Activated CD4-positive, CD25-positive, alpha-beta regulatory T cell treated with anti-CD3 and anti-CD28 coated beads, Interleukin-2, amount 50 U/mL, for 72 hours (primary cell): ENCODE measurements around the gene SLC5A4.

Experiments
- DNase-seq: peaks from one replicate; pipeline ENCODE4 v3.0.0; 2021

Gene SLC5A4

DNA sequence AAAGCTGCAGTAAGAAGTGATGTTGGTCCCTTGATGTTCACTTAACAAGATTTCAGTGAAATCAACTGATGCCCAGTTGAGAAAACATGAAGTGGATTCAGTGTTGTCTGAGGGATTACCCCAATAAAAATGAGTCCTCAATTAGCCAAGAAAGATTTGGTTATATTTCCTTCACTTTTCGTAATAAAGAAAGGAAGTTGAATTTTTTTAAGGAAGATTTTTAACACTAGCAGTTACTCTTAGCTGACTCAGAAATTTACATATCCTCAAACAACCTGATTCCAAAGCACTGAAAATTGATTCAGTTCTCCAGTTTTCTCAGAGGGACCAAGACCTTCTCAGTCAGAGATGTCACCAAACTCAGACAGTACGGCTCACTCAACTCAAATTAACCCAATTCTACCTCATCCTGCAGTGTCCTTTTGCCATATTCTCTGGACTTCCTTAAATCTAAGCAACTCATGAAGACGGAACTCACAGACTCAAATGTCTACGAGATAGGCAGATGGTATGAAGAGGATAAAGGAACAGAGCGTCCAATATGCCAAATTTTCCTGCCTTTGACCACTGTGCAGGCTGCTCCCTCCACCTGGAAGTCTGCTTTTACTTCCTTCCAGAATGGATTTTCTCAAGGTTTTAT lies 22.8 kb downstream of the SLC5A4 start:
- DNase-seq = no peak

GRCh38 chr22:32226326-32227104 lies 28.6 kb downstream of the SLC5A4 start:
- DNase-seq = no peak

GRCh38 chr22:32222991-32223390 lies 32.2 kb downstream of the SLC5A4 start:
- DNase-seq = no peak

GRCh38 chr22:32219026-32219425 lies 36.1 kb downstream of the SLC5A4 start:
- DNase-seq = no peak

DNA sequence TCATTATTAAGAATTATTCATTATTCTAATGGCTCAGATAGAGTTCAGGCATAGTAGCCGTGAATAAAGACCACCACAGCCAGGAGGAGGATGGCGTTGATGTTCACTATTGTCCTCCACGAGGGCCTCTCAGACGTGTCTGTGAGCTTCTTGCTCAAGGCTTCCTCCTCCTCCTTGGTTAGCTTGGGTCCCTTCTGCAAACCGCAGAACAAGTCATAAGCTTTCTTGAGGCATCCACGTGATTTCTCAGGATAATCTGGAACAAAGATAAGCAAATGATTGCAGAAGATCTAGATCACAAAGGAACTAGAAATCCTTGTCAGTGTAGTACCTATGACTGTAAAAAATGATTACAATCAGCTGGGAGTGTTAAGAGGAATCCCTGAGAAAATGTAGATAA lies 36.7 kb downstream of the SLC5A4 start:
- DNase-seq = no peak

DNA sequence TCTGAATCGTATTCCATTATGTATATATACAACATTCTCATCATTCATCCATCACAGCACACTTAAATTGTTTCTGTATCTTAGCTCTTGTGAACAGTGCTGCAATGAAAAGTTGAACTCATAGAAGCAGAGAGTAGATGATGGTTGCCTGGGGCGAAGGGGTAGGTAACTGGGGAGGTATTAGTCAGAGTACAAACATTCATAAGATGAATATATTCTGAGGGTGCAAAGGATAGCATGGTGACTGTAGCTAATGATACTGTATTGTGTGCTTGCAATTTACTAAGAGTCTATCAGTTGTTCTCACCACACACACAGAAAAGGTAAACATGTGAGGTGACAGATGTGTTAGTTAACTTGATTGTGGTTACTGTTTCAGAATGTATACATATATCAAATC lies 37.7 kb downstream of the SLC5A4 start:
- no peak for DNase-seq

DNA sequence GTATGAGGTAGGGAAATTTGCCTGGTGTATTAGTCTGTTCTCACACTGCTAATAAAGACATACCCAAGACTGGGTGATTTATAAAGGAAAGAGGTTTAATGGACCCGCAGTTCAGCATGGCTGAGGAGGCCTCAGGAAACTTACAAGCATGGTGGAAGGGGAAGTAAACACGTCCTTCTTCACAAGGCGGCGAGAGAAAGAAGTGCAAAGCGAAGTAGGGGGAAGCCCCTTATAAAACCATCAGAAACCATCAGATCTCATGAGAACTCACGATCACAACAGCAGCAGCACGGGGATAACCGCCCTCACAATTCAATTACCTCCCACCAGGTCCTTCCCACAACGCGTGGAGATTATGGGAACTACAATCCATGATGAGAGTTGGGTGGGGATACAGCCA lies 38.2 kb downstream of the SLC5A4 start:
- no peak for DNase-seq

GRCh38 chr22:32211011-32211410 lies 44.1 kb downstream of the SLC5A4 start:
- DNase-seq = no peak

GRCh38 chr22:32208681-32209080 lies 46.5 kb downstream of the SLC5A4 start:
- no peak for DNase-seq

GRCh38 chr22:32207971-32208480 lies 47.1 kb downstream of the SLC5A4 start:
- DNase-seq = no peak

GRCh38 chr22:32206774-32207758 lies 48.1 kb downstream of the SLC5A4 start:
- no peak for DNase-seq

DNA sequence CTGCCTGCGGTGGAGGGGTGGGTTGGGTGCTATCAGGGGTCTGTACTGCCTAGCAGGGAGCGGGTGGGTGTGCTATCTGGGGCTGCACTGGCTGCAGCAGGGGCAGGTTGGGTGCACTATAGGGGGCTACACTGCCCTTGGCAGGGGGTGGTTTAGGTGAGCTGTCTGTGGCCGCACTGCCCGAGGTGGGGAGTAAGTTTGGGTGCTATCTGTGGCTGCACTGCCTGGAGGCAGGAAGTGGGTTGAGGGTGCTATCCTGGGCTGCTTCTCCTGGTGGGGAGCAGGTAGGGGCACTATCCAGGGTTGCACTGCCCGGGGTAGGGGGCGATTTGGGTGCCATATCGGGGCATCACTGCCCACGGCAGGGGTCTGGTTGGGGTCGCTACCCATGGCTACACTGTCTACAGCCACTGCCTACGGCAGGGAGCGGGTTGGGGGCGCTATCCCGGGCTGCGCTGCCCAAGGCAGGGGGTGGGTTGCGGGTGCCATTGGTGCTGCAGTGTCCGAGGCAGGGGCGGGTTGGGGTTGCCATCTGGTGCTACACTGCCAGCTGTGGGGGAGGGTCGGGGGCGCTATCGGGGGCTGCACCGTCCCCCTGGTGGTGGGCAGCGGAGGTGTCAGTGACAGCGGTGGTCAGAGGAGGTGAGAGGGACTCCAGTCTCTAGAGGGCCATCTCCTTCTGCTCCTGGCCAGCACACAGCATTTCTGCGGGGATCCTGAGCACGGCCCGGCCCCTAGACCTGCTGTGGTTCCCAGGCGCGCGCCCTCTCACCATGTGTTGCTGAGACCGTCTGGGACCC lies 49.0 kb downstream of the SLC5A4 start:
- no peak for DNase-seq

GRCh38 chr22:32204856-32205722 lies 50.1 kb downstream of the SLC5A4 start, which contains the start of gene RFPL2:
RFPL2 (minus strand) TSS chr22:32205073; CDS start chr22:32202451, 2,622 bp downstream.
- DNase-seq = peak; percentile 57

DNA sequence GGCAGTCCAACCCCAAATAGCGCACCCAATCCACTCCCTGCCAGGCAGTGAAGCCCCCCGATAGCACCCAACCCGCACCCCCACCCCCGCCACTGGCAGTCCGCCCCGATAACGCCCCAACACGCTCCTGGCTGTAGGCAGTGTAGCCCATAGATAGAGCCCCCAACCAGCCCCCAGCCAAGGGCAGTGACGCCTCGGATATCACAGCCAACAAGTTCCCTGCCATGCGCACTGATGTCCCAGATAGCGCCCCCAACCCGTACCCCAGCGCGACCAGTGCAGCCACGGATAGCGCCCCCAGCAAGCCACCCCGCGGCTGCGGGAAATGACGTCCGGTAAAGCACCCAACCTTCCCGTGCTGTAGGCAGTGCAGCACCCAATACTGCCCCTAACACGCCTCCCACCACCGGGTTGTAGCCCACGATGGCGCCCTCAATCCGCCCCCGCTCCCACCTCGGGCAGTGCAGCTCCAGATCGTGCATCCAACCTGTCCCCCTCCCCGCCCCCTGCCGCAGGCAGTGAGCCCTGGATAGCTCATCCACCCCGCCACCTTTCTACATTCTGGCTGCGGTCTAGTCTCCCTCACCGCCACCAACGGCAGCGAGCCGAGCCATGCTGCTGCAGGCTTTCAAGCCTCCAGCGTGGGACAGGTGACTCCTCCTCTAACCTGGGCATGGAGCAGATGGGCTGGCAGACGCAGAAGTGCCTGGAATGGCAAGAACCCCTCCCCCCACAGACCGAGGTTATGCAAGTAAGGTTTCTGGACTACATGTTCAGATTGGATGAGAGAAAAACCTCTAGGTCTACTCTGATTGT lies 50.9 kb downstream of the SLC5A4 start:
- no peak for DNase-seq

DNA sequence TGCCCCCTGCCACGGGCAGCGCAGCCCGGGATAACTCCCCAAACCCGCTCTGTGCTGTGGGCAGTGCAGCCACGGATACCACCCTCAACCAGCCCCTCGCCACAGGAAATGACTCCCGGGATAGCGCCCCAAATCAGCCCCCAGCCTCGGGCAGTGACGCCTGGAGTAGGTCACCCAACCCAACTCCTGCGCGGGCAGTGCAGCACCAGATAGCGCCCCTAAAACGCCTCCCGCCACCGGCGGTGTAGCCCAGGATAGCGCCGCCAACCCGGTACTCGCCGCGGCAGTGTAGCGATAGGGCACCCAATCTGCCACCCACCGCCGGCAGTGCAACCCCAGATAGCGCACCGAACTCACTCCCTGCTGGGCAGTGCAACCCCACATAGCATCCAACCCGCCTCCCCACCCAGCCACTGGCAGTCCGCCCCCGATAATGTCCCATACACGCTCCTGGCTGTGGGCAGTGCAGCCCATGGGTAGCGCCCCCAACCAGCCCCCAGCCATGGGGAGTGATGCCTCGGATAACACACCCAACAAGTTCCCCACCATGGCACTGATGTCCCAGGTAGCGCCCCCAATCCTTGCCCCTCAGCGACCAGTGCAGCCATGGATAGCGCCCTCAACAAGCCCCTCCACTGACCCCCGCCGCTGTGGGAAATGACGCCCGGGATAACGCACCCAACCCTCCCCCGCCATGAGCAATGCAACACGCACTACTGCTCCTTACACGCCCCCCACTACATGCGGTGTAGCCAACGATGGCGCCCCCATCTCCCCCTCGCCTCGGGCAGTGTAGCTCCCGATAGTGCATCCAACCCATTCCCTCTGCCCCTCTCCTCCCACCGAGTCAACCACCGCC lies 51.7 kb downstream of the SLC5A4 start:
- no peak for DNase-seq

DNA sequence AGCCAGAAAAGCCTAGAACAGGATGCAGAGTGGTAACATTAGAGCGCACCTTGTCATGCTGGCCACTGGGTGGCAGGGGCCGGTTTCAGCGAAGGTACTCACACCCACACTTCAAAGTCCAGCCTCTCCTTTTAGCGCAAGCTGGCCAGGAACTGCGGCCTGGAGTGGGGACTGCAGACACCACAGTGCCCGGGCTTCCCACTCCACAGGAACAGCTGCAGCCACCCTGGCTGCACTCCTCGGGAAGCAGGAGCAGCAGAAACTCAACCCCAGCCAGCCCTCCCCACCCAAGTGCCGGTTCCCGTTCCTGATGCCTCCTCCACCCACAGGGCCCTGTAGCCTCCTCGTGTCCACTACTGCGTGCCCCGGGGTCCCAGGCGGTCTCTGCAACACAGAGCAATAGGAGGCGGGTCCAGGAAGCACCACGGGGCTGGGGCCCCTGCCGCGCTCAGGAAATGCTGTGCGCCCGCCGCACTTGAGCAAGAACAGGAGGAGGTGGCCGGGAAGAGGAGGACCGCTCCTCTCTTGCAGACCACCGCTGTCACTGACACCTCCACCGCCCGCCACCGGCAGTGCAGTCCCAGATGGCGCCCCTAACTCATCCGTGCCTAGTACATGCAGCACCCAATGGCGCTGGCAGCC lies 52.5 kb downstream of the SLC5A4 start:
- no peak for DNase-seq

DNA sequence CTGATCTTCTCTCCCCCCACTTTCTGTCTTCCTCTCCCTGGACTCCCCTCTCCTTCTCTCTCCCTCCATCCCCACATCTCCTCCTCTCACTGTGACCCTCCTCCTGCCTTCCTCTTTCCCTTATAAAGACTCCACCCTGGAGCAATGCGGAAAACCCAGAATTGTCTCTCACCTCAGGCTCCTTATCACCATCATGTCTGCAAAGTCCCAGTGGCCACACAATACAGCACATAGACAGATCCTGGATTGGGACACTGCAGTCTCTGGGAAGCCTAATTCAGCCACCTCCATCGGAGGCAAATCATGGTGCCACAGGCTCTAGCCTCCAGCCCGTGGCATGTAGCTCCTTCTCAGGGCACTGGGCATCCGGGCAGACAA lies 53.0 kb downstream of the SLC5A4 start:
- DNase-seq = no peak

- DNase-seq = no peak
Measured at GRCh38 chr22:32200752-32201151, 54.4 kb downstream of the SLC5A4 start.

GRCh38 chr22:32199961-32200360 lies 55.2 kb downstream of the SLC5A4 start:
- DNase-seq = no peak
